ENCODE data around the gene UIMC1. TPM values are rescaled to one million over a fixed set of nuclear protein-coding genes. Genes with fewer than 3 reads are reported as not detected.

UIMC1 gene
- total and polyA plus RNA-seq, 2 of the 13 experiments (the other 11 are each of a cell fraction or from before 2014, with no cell fraction given), result 18.9 to 32.7 TPM

- CTCF ChIA-PET (ENCODE audit: low intra/inter-chr PET ratio, low total read pairs), result no interaction called here
- 98% methylated on average over 6 of the region's 6 CpGs for WGBS (ENCODE audit: low lambda C conversion rate)
- peaks cover 11% of the 10 kb centered on the region for H3K4me1 ChIP-seq (ENCODE audit: insufficient read depth, low read length)
- no TSS peak for BruUV-seq (replicated peaks)
- no peaks in the 10 kb centered on the region for H4K20me1 ChIP-seq (ENCODE audit: insufficient read depth, low read length)
- H3K4me2 ChIP-seq (ENCODE audit: low read depth, low read length), result no peak overlapping the region
- H3K9me3 ChIP-seq (ENCODE audit: low read length), result no peaks in the 10 kb centered on the region
- peaks cover 2 to 8% of the 10 kb centered on the region in 2 experiments; a peak in 3 of 5 replicates for H3K36me3 ChIP-seq (replicated peaks in 1 of 2; ENCODE audit: control insufficient read depth in 1 of 2, insufficient read depth in 2 of 2, low read length in 2 of 2)
- ATAC-seq (no peak), DNase-seq (ENCODE audit: low spot score) (no peak), FAIRE-seq (no peak)
- peaks cover 31% of the 10 kb centered on the region for H3K79me2 ChIP-seq (ENCODE audit: insufficient read depth, low read length)
- POLR2A ChIA-PET, result interaction anchor here (0.6 kb wide), 1 partner anchor 58 kb away, joined by 3 read pairs; no protein-coding TSS in a partner anchor
- in situ Hi-C loops (cut with HindIII; ENCODE audit: extremely low pct_ligation_motif_present, low pct_unique_long_range_greater_than_20kb), result no loop called here
- no peaks in the 10 kb centered on the region; a peak in 1 of 5 replicates for H3K27me3 ChIP-seq (ENCODE audit: control insufficient read depth in 1 of 2, insufficient read depth in 2 of 2, low read length in 2 of 2)
- H3K4me3 ChIP-seq (replicated peaks in 1 of 3; ENCODE audit: insufficient read depth in 1 of 3, low read depth in 2 of 3, low read length in 3 of 3), result no peak overlapping the region
- no peak overlapping the region for H3K27ac ChIP-seq (ENCODE audit: extremely low read length, insufficient read depth, low read length)
- no peak overlapping the region for H2AFZ ChIP-seq (ENCODE audit: low read length)
- no peak for TF ChIP-seq EHMT2 (IDR thresholded peaks at IDR 0.05; ENCODE audit: borderline replicate concordance, low read depth, low read length)
- TF ChIP-seq ZNF800 (CRISPR knock-in tag; IDR thresholded peaks at IDR 0.05), result no peak
- TF ChIP-seq ZBTB14 (CRISPR knock-in tag; IDR thresholded peaks at IDR 0.05), result no peak
- TF ChIP-seq ZBTB33 (CRISPR knock-in tag; IDR thresholded peaks at IDR 0.05), result peak; percentile 77; the same call in 1 of the 2 replicates
- no peak for TF ChIP-seq ZNF138 (CRISPR knock-in tag; IDR thresholded peaks at IDR 0.05; ENCODE audit: low read depth)
- no peak for TF ChIP-seq MXD3 (CRISPR knock-in tag; IDR thresholded peaks at IDR 0.05)
- intact Hi-C loops (cut with micrococcal nuclease; ENCODE audit: unreplicated experiment), result no loop called here
- H3K9ac ChIP-seq (ENCODE audit: insufficient read depth, low read depth, low read length), result no peak overlapping the region
Measured at GRCh38 chr5:177029498-177029897, 22.9 kb upstream of the UIMC1 start.
